ENCODE results near the gene KRTAP4-1. TPM values are rescaled to one million over a fixed set of nuclear protein-coding genes. Genes with fewer than 3 reads are reported as not detected.

The KRTAP4-1 gene
- total and polyA plus RNA-seq, 12 donors, result not detected

DNA sequence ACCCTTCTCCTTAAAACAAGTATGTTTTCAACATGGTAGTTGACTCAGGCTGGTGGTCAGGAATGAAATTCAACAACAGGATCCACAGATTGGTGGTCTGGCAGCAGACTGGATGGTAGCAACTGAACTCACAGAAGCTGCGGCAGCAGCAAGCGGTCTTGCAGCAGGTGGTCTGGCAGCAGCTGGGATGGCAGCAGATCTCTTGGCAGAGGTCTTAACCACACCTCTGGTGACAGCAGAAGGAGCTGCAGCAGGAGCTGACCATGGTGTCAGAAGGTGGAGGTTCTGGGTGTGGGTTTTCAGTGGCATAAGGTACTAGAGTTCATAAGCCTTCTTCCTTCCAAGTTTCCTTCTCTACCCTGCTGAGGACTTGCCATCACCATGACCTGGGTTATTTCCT, 2.2 kb upstream of the KRTAP4-1 start:
- H3K36me3 ChIP-seq, result no peaks in the 10 kb centered on the region
- ATAC-seq, result no peak
- intact Hi-C loops (cut with DNase I), result loop anchor here in 1 of 10 donors (10.0 kb wide), 1 partner anchor 62 kb away; the partner anchor contains the start of gene KRTAP4-12
- no peaks in the 10 kb centered on the region for H3K4me1 ChIP-seq
- DNase-seq, result no peak
- WGBS, 2 donors, result 78 to 87% methylated on average over 2 of the region's 2 CpGs
- H3K27me3 ChIP-seq, result peaks cover 0 to 49% (median 19%) of the 10 kb centered on the region in 7 donors
- peaks cover 0 to 4% (median 0%) of the 10 kb centered on the region in 11 donors for H3K9me3 ChIP-seq
- no peak overlapping the region for H3K4me3 ChIP-seq
- no peak overlapping the region for H3K27ac ChIP-seq
- TF ChIP-seq, protein P1, sequence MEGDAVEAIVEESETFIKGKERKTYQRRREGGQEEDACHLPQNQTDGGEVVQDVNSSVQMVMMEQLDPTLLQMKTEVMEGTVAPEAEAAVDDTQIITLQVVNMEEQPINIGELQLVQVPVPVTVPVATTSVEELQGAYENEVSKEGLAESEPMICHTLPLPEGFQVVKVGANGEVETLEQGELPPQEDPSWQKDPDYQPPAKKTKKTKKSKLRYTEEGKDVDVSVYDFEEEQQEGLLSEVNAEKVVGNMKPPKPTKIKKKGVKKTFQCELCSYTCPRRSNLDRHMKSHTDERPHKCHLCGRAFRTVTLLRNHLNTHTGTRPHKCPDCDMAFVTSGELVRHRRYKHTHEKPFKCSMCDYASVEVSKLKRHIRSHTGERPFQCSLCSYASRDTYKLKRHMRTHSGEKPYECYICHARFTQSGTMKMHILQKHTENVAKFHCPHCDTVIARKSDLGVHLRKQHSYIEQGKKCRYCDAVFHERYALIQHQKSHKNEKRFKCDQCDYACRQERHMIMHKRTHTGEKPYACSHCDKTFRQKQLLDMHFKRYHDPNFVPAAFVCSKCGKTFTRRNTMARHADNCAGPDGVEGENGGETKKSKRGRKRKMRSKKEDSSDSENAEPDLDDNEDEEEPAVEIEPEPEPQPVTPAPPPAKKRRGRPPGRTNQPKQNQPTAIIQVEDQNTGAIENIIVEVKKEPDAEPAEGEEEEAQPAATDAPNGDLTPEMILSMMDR (IDR thresholded peaks at IDR 0.05), result no peak

DNA sequence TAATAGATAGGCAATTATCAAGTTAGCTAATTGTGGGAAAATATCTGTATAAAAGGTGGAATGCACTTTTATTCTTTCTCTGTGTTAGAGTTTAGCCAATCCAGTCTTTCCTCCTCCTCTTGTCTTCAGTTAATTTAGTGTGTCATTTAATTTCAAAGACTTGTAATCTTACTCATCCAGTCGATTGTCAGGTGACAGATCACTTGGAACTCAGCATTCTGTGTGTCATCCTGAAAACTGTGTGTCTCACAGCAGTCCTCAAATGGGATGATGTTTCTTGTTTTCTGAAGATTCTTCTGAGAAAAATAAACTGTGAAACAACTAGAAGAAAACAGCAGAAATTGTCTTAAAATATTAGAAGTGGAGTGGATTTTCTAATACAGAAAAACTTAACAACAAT, 290 bp upstream of the KRTAP4-1 start:
- intact Hi-C loops (cut with DNase I), result loop anchor here in 1 of 10 donors (10.0 kb wide), 1 partner anchor 60 kb away; the partner anchor contains the start of gene KRTAP4-12
- H3K4me1 ChIP-seq, result no peaks in the 10 kb centered on the region
- peaks cover 0 to 4% (median 0%) of the 10 kb centered on the region in 11 donors for H3K9me3 ChIP-seq
- TF ChIP-seq, protein P1 (IDR thresholded peaks at IDR 0.05), result no peak
- H3K36me3 ChIP-seq, result no peaks in the 10 kb centered on the region
- no peak overlapping the region for H3K27ac ChIP-seq
- WGBS, 2 donors, result 45 to 56% methylated on average over 1 of the region's 1 CpG
- H3K4me3 ChIP-seq, result no peak overlapping the region
- ATAC-seq (no peak), DNase-seq (no peak)
- peaks cover 0 to 36% (median 16%) of the 10 kb centered on the region in 7 donors for H3K27me3 ChIP-seq

DNA sequence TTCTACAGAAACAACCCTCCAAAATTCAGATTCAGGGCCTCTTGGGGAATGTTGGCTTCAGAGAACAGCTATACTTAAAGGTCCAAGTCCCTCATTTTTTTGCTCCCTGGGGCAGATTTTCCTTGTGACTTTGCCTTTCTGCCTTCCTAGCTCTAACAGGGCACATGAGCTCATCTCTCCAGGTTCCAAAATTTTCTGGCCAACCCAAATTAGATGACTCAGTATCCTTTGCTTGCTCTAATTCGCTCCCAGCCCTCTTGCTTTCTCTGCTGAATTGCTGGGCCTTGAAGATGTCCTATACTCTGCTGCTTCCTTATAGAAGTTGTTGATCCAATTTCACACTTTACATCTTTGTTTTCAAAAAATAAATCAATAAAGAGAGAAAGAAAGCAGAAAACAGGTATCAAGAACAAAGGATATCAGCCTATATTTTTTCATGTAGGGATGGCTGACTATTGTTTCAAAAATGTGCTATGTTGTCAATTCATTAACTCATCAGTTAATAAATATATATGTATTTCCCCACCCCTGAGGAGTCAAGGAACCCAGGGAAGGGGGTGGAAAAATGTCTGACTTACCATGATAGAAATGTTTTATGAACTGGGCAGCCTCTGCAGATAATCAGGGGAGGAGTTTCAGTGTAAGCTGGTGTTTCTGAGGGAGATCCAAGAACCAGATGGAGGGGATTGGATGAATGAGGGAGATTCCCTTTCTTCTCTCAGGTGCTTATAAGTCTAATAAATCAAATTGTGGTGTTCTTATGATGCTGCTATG, 5.7 kb downstream of the KRTAP4-1 start:
- intact Hi-C loops (cut with DNase I), result loop anchor here in 1 of 10 donors (10.0 kb wide), 1 partner anchor 56 kb away; the partner anchor contains the start of genes KRTAP9-3 and KRTAP9-8
- H3K27me3 ChIP-seq, result peaks cover 0 to 16% (median 13%) of the 10 kb centered on the region in 7 donors

DNA sequence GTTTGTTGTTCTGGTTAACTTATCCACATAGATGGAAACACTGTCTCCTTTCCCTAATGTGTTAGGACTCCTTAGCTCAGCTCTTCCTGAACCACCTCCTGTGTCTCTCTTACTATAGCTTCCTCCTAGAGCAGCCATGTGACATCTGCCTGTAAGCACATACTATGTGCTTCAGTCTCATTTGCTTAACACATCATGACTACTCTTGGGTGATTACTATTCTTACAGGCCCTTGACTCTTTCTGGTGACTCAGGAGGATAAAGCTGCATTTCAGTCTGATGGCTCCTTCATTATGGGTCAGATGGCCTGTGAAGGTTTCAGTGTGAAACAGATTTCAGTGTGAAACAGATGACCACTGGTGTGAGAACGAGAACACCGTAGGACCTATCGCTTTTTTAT, 6.4 kb downstream of the KRTAP4-1 start:
- Histone ChIP-seq H3K4me1 (no peaks in the 10 kb centered on the region), H3K27me3 (peaks cover 0 to 20% (median 12%) of the 10 kb centered on the region in 7 donors), H3K27ac (no peak overlapping the region), H3K9me3 (peaks cover 0 to under 1% (median 0%) of the 10 kb centered on the region in 11 donors), H3K36me3 (no peaks in the 10 kb centered on the region), H3K4me3 (no peak overlapping the region)
- TF ChIP-seq, protein P1 (IDR thresholded peaks at IDR 0.05), result no peak
- peak in 1 of 8 donors; percentile 20 for ATAC-seq
- 80 to 93% methylated on average over 3 of the region's 3 CpGs for WGBS, 2 donors
- intact Hi-C loops (cut with DNase I), result loop anchor here in 1 of 10 donors (10.0 kb wide), 1 partner anchor 56 kb away; the partner anchor contains the start of genes KRTAP9-3 and KRTAP9-8
- no peak for DNase-seq

More for the DNA sequence above, 5.7 kb downstream of the KRTAP4-1 start:
- H3K27ac ChIP-seq, result no peak overlapping the region
- H3K4me3 ChIP-seq, result no peak overlapping the region
- peaks cover 0 to 2% (median 0%) of the 10 kb centered on the region in 11 donors for H3K9me3 ChIP-seq
- H3K36me3 ChIP-seq, result no peaks in the 10 kb centered on the region
- no peaks in the 10 kb centered on the region for H3K4me1 ChIP-seq
- TF ChIP-seq, protein P1 (IDR thresholded peaks at IDR 0.05), result no peak
- no peak for ATAC-seq
- 76 to 91% methylated on average over 1 of the region's 1 CpG for WGBS, 2 donors
- DNase-seq, result no peak

All from heart right ventricle (tissue), 16 donors.